Measurements from ENCODE around the gene PRKAR1B.

GRCh38 chr7:506921-507622, 220.0 kb downstream of the PRKAR1B start:
- TF ChIP-seq GATA3 (IDR thresholded peaks at IDR 0.05; ENCODE audit: low read depth, low read length) = no peak
- no peak for TF ChIP-seq GATA2 (IDR thresholded peaks at IDR 0.05; ENCODE audit: low read depth, low read length)

Data from SH-SY5Y (cell line).